SIG-M5 treated with dmso at 0.1 percent for 504 hours (cell line): ENCODE measurements around the gene PRSS27.

Experiments used
- DNase-seq: peaks from one replicate; lab custom pipeline; 2025; ENCODE audit not compliant: unreplicated experiment; lab: John Stamatoyannopoulos, UW

Gene PRSS27

DNA sequence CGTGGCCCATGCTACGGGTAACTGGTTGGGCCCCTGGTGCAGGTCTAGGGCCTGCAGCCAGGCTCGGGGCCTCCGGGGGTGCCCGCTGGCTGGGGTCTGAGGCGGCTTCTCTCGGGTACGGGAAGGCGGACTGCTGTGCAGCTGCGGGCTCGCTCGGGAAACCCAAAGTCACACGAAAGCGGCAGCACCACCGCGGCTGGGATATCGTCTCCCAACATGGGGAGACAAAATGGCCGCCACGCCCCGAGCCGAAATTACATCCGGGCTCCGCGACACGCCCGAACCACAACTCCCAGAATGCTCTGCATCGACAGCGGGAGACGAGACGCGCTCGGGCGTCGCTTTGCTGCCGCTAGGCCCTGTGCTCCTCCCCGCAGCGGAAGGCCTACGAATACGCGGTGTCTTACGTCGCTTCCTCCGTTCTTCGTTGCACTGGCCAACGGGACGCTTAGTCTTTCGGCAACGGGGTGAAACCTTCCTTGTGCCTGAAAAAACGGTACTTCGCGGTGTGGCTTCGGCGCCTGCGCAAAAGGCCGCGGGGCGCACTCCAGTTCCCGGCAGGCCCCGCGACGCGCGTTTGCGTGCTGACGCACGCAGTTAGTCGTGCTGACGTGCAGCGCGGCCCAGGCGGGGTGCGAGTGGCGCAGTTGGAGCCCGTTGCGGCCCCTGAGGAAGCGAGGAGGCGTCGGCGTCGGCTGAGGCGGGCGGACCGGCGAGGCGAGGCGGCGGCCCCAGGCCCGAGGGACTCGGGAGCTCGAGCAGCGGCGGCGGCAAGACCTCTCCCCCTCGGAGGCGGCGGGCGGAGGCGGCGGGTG, 32.2 kb upstream of the PRSS27 start, which contains the start of gene SRRM2:
SRRM2 (plus strand) TSS at position 604 of the 815 bp plus-strand sequence. CDS start 3,727 bp downstream, outside the sequence.
- peak; percentile 97 for DNase-seq

DNA sequence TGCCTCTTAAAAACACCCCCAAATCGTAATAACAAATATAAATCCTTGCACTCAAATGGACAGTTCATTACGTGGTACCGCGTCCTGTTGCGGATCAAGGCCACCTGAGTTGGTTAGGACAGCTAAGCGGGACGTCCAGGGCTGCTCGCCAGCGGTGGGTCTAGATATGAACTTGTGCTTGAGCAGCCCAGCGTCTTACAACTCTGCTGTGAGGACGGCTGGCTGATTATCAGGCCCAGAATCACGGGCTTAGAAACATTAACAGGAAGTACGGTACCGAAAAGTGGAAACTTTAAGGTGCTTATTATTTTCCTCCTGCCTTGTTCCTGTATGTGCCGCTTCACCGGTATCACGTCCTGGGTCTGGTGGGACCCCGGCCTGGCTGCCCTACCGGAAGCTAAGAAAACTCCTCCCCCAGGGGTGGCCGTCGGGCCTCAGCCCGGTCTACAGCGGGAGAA, 31.6 kb upstream of the PRSS27 start:
- peak; percentile 65 for DNase-seq

DNA sequence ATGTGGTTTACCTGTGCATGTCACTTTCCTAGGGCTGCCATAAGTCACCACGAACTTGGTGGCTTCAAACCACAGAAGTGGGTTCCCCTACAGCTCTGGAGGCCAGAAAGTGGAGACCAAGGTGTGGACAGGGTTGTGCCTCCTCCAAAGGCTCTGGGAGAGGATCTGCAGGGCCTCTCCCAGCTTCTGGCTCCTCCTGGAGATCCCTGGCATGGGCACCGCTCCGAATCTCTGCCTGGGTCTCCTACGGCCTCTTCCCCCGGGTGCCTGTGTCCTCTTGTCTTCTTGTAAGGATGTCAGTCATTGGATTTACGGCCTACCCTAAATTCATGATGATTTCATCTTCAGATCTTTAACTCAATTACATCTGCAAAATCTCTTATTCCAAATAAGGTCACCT, 29.9 kb upstream of the PRSS27 start:
- DNase-seq, result no peak

DNA sequence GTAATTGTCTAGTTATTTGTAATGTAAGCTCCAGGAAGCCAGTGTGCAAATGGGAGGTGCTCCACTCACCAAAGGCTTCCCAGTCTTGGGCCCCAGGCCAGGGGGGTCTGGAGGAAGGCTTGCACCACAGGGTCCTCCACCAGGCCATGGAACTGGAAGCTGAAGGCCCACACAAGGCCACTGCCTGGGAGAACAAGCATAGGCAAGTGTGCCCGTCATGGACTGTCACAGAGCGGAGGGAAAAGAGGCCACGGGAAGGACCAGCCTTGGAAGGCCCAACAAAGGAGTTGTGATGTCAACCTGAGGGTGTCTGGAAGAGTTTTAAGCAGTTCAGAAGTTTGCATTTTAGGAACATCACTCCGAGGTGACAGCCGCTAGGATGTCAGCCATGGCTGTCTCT, 29.5 kb upstream of the PRSS27 start:
- DNase-seq, result no peak

DNA sequence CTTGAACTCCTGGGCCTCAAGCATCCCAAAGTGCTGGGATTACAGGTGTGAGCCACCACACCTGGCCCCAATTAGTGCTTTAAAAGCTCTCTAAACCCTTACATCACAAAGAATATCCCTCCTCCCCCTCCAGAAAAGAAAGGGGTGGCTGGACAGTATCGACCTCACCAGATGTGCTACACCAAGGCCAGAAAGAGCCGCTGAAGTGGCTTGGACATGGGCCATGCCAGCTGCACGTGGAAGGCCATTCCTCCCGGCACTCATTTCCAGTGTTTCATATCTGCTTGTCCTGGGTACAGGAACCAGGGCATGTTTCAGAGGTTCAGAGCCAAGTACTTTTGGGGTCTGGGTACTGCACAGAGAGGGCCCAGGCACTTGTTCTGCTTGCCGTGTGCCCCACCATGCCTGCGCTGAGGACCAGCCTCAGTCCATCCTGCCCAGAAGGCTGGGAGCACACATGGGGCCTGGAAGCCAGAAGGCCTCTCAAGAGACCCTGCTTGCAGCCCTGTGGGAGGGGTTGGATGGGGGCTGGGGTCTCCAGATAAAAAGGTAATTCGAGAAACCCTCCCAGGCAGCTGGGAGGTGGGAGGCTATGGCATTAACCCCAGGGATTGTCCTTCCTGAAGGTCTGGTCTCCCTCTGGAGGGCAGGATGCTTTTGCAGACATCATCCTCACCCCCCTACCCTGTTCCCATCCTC, 28.9 kb upstream of the PRSS27 start:
- DNase-seq, result no peak

DNA sequence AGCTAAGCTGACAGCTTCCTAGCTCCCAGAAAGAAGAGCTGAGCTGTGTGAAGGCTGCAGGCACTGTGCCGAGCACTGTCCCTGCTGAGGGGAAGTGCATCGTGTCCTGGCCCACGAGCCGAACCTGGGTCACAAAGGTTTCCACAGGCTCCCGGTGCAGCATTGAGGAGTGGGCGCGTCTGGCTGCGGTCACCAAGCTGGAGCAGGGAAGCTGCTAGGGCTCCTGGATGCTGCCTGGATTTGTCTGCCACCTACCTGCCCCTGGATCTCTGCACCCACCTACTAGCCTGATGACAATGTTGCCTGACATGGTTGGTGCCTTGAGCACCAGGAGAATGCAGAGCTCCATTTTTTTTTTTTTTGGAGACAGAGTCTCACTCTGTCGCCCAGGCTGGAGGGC, 25.9 kb upstream of the PRSS27 start:
- no peak for DNase-seq

DNA sequence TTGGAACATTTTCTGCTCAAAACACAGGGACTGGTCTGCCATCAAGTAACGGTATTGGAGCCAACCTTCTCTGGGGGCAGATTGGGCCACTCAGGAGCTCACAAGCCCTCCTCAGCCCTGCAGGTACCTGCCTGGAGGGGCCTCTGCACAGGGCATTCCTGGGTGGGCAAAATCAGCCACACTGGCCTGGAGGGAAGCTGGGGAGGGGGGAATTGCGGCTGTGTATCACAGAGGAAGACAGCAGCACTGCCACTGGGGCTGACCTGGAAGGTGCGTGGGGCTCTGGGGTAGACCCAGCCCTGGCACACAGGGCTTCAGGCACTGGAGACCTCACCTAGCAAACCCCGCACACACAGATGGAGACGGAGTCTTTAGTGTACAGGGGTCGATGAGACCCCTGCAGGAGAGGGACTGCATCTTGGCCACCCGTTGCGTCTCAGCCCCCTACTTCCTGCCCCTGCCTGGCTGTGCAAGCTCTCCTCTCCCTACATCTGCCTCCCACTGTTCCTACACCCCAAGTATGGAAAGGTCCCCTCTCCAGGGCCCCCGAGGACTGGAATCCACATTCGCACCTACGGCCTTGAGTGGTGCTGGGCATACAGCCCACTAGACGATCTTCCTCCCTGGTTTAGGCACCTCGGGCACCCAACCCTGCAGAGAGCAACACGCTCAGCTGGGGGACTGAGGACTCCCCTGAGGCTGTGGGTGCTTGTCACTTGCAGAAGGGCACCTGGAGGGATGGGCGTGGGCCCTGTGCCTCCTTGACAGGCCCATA, 25.3 kb upstream of the PRSS27 start:
- no peak for DNase-seq

DNA sequence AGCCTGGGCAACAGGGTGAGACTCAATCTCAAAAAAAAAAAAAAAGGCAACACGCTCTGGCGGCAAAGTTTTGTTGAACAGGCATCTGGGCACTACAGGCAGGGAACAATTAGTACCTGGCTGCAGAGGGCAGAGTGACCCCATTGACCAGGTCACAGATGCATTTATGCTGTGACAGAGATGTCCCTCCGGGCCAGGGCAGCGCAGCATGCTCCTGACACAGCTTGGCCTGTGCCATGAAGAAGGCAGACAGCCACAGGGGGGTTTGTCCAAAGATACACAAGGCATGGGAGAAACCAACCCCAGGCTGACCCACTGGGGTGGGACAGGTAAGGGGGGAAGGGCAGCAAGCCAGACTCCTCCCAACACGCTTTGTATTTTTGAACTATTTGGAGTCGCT, 24.7 kb upstream of the PRSS27 start:
- no peak for DNase-seq

DNA sequence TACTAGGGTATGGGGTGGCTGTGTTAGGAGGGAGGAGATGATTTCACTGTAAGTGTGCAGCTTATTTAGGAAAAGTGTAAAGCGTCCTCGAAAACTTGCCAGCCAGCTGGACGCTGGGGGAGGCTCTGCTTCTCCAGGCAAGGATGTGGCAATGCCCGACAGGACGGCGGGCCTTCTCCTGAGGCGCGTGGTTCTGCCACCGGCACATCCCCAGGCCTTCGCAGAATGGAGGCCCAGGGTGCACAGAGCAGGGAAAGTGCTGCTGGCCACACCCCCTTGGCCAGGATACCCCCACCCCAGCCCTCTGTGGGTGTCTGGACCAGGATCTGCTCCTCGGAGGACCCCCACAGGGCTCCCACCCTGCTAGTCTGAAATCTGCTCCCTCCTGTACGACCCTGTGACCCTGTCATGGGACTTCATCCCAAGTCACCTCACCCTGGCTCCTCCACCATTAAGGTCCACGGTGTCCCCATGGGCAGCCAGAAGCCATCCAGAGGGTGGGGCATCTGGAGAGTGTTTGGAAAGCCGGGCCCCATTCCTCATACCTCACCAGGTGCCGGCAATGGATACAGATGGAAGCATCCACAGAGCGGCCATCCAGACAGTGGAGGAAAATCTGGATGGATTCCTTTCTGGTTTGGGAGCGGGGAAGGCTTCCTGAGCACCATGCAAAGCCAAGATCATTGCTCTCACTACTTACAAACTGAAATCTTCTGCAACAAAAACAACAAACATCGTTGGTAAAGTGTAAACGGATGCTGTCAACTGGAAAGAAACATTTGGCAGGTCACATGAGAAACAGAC, 23.2 kb upstream of the PRSS27 start:
- no peak for DNase-seq

DNA sequence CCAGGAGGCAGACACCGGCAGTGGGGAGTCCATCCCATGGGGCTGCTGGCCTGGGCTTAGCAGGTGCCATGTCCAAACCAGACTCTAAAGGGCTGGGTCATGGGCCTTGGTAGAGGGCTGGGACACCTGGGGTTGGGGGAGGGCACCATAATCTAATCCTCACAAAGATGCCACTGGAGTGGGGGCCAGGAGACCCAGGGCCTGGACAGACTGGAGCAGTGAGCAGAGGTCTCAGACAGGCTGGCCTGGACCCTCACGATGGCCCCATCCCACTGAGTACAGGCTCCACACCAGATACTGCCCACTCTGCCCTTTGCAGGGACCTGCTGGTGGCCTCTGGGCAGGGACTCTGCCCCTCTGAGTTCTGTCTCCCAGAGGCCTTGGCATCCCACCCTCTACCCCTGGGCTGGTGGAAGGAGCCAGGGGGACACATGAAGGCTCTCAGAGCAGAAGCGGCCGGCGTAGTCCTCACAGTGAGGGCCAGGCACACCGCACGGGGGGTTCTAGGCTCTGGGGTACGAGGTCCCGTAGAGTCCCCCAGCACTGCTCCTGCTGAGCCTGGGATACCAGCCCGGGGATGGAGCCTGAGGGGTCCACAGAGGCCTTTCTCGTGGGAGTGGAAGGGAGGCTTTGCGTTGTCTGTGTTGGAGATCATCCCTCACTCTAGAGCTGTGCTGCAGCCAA, 22.4 kb upstream of the PRSS27 start:
- no peak for DNase-seq

DNA sequence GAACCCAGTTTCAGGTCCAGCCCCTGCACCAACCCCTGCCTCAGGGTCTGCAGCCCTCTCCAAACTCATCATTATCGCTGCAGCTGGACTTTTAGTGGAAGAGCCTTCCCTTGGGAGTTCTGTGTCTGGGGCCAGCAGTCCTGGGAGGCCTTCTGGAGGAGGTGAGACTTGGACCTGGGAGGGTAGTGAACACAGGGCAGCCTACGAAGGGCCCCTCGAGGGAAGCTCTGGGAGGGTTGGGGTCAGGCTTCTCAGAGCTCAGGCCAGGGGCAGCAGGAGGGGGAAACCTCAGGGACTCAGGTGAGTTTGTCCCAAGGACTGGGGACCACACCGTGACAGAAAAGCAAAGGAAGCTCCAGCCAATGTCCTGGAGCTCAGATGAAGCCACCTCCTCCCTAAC, 21.1 kb upstream of the PRSS27 start:
- no peak for DNase-seq

DNA sequence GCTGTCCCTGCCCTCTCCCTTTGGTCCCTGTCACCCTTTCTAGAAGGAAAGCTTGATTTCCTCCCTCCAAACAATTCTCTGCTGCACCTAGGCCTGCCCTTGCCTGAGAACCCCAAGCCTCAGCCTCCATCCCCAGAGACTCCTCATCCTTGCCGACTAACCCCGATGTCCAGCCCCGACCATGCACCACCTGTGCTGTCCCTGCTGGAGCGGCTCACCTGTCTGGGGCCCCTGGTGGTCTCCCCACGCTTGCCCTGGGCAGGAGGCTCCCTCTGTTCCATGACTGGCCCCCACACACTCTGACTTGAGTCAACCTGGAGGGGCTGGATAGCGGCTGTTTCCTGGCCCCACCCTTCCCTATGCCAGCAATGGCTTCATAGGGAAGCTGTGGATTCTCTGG, 20.5 kb upstream of the PRSS27 start:
- DNase-seq, result no peak

DNA sequence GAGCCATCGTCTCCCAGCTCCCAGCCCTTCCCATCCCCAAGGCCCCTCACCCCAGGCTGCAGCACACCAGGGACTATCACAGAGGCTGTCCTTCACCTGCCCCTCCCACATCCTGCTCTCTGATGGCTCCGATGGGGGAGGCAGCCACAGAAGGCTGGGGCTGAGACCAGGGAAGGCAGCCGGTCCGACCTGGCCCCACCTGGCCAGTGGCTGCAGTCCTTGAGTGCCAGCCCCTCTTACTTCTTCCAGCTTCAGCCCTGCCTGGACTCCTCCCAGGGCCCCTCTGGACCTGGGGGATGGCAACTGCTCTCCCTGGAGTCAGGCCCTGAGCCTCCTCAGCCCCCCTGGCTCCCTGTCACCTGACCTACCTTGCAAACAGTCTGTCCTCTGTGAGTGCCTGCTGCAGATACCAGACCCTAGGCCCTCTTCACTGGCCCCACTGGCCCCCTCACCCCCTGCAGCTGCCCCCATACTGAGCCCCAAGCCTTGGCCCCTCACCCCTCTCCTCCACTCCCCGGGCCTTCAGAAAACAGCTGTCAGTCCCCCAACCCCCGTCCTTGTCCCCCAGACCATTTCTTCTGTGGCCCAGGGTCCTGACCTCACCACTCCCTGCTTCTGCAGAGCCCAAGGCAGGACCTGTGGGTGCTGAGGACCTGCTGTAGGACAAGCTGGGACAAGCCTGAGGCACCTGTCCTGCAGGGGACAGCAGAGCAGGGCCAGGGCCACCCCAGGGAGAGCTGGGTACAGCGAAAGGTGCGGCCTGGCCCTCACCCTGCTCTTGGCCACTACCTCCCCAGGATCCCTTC, 19.8 kb upstream of the PRSS27 start:
- DNase-seq, result no peak

DNA sequence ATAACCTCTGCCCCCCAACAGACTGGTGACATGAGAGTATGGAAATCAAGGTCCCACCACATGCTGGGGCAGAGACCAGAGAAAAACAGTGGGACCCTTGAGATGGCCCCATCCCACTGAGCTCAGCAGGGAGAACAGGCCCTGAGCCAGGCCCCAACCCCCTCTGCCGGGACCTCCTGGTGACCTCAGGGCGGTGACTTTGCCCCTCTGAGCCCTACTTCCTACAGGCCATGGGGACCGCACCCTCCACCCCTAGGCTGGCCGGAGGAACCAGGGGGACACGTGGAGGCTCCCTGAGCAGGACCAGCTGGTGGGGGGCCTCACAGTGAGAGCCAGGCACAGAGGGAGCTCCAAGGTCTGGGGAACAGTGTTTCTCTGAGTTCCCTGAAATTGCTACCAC, 18.6 kb upstream of the PRSS27 start:
- no peak for DNase-seq

DNA sequence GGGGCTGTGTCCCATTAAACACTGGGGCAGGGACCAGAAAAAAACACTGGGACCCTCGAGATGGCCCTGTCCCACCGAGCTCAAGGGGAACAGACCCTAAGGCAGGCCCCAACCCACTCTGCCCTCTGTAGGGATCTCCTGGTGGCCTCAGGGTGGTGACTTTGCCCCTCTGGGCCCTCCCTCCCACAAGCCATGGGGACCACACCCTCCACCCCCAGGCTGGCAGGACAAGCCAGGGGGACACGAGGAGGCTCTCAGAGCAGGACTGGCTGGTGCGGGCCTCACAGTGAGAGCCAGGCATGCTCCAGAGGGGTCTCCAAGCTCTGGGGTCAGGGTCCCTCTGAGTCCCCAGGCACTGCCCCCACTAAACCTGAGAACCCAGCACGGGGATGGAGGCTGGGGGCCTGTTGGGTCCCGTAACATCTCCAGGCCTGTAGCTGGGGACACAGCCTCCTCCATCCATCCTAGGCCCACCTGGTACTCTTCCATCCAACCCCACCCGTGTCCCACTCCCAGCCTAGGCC, 17.9 kb upstream of the PRSS27 start:
- no peak for DNase-seq

DNA sequence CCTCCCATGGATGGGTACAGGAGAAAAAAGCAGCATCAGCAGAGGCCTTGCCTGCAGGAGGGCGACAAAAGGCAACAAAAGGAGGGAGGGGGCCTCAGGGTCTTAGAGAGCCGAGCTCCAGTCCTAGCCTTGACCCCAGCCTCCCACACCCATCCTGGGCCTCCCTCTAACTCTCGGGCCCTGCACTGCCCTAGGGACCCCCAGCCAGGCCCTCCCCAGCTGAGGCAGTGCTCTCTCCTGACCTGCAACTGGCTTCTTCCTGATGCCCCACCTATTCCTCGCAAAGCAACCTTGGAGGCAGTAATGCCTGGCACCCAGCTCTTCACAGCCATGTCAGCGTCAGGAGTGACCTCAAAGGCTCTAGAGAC, 17.2 kb upstream of the PRSS27 start:
- no peak for DNase-seq

DNA sequence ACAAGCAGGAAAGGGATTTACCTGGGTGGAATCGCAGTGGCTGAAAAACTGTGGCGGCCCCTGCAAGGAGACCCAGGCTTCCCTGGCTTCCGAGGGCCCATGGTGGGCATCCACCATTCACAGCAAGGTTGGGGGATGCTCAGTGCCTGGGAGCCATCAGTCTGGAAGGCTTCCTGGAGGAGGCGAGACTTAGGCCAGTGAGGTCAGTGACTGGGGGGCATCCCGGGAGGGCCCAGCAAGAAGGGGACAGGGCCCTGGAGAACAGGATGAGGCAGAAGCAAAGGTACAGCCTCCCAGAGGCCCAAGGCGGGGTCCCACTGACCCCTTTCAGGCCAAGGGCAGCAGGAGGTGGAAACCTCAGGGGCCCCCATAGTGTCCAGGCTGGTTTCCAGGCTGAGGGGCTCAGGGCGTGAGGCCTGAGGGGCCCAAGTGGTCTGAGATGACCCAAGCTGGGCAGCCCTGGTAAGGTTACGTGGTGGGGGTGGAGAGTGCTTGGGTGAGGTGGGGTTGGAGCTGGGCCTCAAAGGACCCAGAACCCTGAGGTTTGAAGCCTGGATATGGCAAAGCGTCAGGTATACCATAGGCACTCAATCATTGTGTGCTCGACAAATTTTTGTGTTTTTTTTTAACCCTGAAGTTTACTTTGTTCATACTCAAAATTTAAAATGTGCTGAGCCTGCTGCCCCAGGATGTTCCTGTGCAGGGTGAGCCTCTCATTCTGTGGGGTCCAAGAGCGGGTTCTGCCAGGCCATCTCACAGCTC, 16.6 kb upstream of the PRSS27 start:
- no peak for DNase-seq

DNA sequence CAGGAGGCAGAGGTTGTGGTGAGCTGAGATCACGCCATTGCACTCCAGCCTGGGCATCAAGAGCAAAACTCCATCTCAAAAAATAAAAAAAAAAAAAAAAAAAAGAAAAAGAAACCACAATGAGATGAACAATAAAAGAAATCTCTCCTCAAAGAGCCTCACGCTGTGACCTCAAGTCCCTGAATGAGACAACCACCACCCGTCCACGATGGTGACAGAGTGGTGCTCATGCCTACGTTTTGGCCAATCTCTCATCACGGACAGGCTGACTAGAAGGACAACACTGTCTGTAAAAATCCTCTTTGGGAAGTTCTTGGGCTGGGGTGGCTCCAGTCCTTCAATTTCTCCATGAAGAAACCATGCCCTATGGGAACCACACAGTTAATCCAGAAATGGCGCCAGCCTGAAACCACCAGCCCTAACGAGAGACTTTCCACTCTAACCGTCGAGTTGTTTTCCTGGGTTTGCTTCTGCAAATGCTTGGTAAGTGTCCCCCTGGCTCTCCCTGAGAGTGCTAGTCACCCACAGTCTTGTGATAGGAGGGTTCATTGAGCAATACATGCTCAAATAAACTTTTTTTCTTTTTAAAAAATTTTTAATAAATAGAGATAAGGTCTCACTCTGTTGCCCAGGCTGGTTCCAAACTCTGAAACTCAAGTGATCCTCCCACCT, 15.0 kb upstream of the PRSS27 start:
- no peak for DNase-seq
